ENCODE data around the gene INPP5B. TPM values are rescaled to one million over a fixed set of nuclear protein-coding genes. Genes with fewer than 3 reads are reported as not detected.
A peak's percentile ranks its signal among the peaks of the same experiment; 100 is the strongest.

Gene INPP5B
- total and polyA plus RNA-seq, 9 of the 15 experiments (the other 6 are each of a cell fraction or from before 2014, with no cell fraction given): 14.1 to 28.7 (median 20.9) TPM

- TF ChIP-seq SMARCB1 (IDR thresholded peaks at IDR 0.05; ENCODE audit: insufficient read length, low read depth) (no peak), PURB (CRISPR knock-in tag; IDR thresholded peaks at IDR 0.05; ENCODE audit: low read depth) (no peak), HMGN3 (IDR thresholded peaks at IDR 0.05; ENCODE audit: borderline replicate concordance, extremely low read depth, insufficient read length, low read depth, low read length) (peak; percentile 60), LCOR (CRISPR knock-in tag; IDR thresholded peaks at IDR 0.05) (peak; percentile 69), ZSCAN29 (IDR thresholded peaks at IDR 0.05) (peak; percentile 45; the same call in 1 of the 2 replicates), KDM4B (IDR thresholded peaks at IDR 0.05; ENCODE audit: borderline replicate concordance in 2 of 2, low read depth in 1 of 2) (0 out of 4 replicates have a peak, but pooled peaks of 1 of the 2 experiments have one; percentile 34), BRD9 (IDR thresholded peaks at IDR 0.05; ENCODE audit: low read depth, partially characterized antibody) (peak; percentile 94), PCBP1 (IDR thresholded peaks at IDR 0.05; ENCODE audit: low read depth, low read length, poor library complexity, severe bottlenecking) (peak; percentile 86), MCM7 (IDR thresholded peaks at IDR 0.05) (no peak), RBBP5 (IDR thresholded peaks at IDR 0.05; ENCODE audit: borderline replicate concordance, insufficient read depth, low read length, poor library complexity, severe bottlenecking) (peak; percentile 66), TAF1 (IDR thresholded peaks at IDR 0.05; ENCODE audit: control insufficient read depth, extremely low read depth, insufficient read depth, low read length, severe bottlenecking) (peak; percentile 71), ZNF592 (IDR thresholded peaks at IDR 0.05) (no peak), SAFB (IDR thresholded peaks at IDR 0.05; ENCODE audit: borderline replicate concordance, low read depth, low read length) (no peak), HEY1 (CRISPR knock-in tag; IDR thresholded peaks at IDR 0.05; ENCODE audit: borderline replicate concordance) (no peak), ZNF668 (CRISPR knock-in tag; IDR thresholded peaks at IDR 0.05) (peak; percentile 70; the same call in 1 of the 2 replicates), ZNF431 (CRISPR knock-in tag; IDR thresholded peaks at IDR 0.05) (0 out of 2 replicates have a peak, but pooled peaks have one; percentile 25), HMG20B (CRISPR knock-in tag; IDR thresholded peaks at IDR 0.05) (peak; percentile 39; the same call in 1 of the 2 replicates), CTBP1 (IDR thresholded peaks at IDR 0.05; ENCODE audit: borderline replicate concordance) (peak; percentile 86), SIN3A (IDR thresholded peaks at IDR 0.05; ENCODE audit: borderline replicate concordance in 2 of 2, control insufficient read depth in 1 of 2, low read depth in 2 of 2, low read length in 2 of 2) (peak; percentile 9 to 70; a peak in 1 of 4 replicates), YY1 (IDR thresholded peaks at IDR 0.05; ENCODE audit: borderline replicate concordance in 1 of 3, control insufficient read depth in 1 of 3, extremely low read depth in 1 of 3, insufficient read depth in 3 of 3, insufficient read length in 1 of 3, insufficient replicate concordance in 2 of 3, low read depth in 1 of 3, low read length in 2 of 3) (peak in 2 of 3 experiments; percentile 77 to 86), ZEB2 (IDR thresholded peaks at IDR 0.05) (peak; percentile 87; the same call in 1 of the 2 replicates), CCNT2 (IDR thresholded peaks at IDR 0.05; ENCODE audit: borderline replicate concordance, extremely low read depth, insufficient read length, low read depth, low read length) (peak; percentile 64), ELF4 (CRISPR knock-in tag; IDR thresholded peaks at IDR 0.05) (peak; percentile 43; the same call in 1 of the 2 replicates)
Measured at GRCh38 chr1:37931361-37932158, 15.3 kb downstream of the INPP5B start (continued).

Measured in K562 (cell line).